Heart left ventricle (tissue), 13 donors: ENCODE results near the gene MYH10.

ENCODE experiments used
- POLR2A ChIP-seq, 2 donors: fragments of 450-650 bp; IDR thresholded peaks; one replicate each; pipeline ENCODE4 v1.6.1; 2017; ENCODE audit warnings: antibody characterized with exemption in 2 of 2, mild to moderate bottlenecking in 2 of 2, moderate library complexity in 2 of 2
- TF ChIP-seq, protein P1 (sequence below), 12 donors: fragments of 200-600 bp; sonication (generic) in 4 of 12; IDR thresholded peaks; one replicate each; pipeline versions ENCODE4 v1.5.0 to v1.8.0; 2018 to 2022; ENCODE audit warnings: antibody characterized with exemption in 12 of 12, mild to moderate bottlenecking in 5 of 12
- donor health status: ischemic (EF 13 %, LVEDD 7.1; RV severe dilation, severe dysfunction).
- donor health status: DM: no; HTN: yes; CAD: no.
- donor health status: DM: no; HTN: no; CAD: no.
- donor health status: ischemic (EF 25% LVEDD 6.9; RV normal size, moderate dysfunction).
- donor health status: ischemic (EF 25% LVEDD 5.7; RV mildly dilated, moderate dysfunction).
- donor health status: ischemic (EF 35%, LVEDD 5.7; RV mildly dilated, moderate dysfunction).
- donor health status: nonischemic (EF 11% LVEDD 7.7; RV severe dilation, severe dysfunction).
- donor health status: DM: yes; HTN: yes; CAD: no.
- donor health status: PGD.
- donor health status: ischemic (EF 29% LVEDD 5.4; RV normal size, mild dysfunction).
- donor health status: nonischemic (EF 23%, LVEDD 6.1; RV moderate dilation, normal function).

DNA sequence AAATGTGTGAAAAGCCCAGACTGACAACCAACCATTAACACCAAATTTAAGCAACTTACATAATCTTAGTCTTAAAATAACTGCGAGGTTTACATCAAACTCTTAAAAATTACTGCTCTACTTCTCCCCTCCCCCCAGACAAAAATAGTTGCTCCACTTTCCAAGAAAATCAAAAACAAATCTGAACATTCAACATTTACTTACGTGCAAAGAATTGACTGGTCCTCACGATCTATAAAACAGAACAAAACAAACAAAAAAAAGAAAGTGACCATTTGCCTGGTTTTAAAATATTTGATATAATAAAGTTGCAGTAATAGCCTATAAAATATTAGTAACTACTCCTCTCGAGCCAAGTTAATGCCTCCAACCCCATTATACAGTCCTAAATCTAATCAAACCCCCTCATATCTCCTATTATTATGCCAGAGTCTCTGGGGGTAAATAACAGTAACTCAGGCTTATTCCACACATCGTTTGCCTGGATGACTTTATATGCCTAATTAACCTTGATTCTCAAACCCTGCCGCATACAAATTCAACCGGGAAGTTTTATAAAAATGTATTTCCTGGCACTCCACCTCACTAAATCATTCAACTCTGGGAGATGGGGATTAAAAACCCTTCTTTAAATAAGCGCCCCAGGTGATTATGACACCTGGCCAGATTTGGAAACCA is 41.5 kb downstream of the MYH10 start:
- TF ChIP-seq POLR2A (IDR thresholded peaks at IDR 0.05): no peak
- TF ChIP-seq, protein P1, sequence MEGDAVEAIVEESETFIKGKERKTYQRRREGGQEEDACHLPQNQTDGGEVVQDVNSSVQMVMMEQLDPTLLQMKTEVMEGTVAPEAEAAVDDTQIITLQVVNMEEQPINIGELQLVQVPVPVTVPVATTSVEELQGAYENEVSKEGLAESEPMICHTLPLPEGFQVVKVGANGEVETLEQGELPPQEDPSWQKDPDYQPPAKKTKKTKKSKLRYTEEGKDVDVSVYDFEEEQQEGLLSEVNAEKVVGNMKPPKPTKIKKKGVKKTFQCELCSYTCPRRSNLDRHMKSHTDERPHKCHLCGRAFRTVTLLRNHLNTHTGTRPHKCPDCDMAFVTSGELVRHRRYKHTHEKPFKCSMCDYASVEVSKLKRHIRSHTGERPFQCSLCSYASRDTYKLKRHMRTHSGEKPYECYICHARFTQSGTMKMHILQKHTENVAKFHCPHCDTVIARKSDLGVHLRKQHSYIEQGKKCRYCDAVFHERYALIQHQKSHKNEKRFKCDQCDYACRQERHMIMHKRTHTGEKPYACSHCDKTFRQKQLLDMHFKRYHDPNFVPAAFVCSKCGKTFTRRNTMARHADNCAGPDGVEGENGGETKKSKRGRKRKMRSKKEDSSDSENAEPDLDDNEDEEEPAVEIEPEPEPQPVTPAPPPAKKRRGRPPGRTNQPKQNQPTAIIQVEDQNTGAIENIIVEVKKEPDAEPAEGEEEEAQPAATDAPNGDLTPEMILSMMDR (IDR thresholded peaks at IDR 0.05): no peak
